Measurements from ENCODE around the gene SIX1.

The SIX1 gene

DNA sequence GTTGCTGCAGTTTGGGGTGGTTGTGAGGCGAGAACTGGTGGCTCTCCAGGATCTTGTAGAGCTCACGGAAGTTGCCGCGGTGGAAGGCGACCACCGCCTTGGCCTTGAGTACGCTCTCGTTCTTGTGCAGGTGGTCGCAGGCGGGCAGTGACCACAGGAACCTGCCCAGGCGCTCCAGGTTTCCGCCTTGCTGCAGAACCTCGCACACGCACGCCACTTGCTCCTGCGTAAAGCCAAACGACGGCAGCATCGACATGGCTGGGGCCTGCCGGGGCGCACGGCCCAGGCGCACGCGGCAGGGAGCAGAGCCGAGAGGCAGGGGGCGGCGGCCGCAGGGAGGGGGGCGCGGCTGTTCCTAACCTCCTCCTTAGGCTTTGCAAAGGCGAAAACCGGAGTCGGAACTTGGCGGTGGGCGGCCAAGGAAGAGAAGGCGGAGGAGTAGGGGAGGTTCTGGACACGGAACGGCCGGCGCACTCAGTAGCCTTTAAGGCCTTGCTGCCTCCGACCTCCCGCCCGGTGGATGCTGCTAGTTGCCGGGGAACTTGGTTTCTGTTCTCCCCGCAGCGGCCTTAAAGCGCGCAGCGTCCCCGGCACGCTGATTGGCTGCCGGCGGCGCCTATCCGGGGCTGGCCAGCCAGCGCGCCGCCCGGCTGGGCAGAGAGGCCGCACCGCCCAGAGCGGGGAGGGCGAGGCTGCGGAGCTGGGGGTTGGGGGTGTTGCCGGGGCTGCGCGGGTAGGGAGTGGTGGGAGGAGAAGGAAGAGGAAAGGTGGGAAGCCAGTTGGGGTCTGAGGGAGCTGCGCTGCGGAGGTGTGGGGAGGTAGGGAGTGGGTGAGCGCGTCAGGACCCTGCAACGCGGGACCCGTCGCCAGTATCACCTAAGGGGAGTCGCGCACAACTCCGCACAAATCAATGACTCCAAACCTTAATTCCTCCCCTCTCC, at the start of gene SIX1:
TSS of gene SIX1 (minus strand) at position 544 of the 941 bp plus-strand sequence. CDS start at position 256, 288 bp downstream.
- peak; percentile 50 for DNase-seq

DNA sequence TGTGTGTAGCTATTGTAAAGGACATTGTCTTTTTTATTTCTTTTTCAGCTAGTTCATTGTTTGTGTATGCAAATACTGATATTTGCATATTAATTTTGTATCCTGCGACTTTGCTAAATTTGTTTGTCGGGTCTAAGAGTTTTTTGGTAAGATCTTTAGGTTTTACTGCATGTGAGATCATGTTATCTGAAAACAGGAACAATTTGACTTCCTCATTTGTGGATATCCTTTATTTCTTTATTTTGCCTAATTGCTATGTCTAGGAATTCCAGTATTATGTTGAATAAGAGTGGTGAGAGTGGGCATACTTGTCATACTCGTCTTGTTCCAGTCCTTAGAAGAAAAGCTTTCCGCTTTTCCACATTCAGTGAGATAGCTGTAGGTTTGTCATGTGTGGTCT, 46.0 kb upstream of the SIX1 start:
- no peak for DNase-seq

DNA sequence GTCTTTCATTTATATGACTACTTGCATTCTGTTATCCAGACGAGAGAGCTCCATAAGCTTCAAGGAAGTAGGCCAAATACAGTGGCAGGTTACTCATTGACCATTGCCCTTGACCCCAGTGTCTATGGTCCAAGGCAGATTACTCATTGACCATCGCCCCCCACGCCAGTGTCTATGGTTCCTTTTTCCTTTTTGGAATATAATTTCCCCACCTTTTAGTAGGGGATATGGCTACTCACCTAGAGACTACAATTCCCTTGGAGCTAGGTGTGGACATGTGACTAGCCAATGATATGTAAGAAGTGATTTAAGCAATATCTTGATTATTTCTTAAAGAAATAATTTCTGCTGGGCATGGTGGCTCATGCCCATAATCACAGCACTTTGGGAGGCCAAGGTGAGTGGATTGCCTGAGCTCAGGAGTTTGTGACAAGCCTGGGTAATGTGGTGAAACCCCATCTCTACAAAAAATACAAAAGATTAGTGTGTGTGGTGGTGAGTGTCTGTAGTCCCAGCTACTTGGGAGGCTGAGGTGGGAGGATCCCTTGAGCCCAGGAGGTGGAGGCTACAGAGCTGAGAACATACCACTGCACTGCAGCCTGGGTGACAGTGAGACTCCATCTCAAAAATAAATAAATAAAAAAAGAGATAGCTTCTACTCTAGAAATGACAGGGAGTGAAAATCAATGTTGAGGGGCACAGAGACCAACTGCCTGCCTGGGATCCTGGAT, 42.3 kb upstream of the SIX1 start:
- DNase-seq = no peak

DNA sequence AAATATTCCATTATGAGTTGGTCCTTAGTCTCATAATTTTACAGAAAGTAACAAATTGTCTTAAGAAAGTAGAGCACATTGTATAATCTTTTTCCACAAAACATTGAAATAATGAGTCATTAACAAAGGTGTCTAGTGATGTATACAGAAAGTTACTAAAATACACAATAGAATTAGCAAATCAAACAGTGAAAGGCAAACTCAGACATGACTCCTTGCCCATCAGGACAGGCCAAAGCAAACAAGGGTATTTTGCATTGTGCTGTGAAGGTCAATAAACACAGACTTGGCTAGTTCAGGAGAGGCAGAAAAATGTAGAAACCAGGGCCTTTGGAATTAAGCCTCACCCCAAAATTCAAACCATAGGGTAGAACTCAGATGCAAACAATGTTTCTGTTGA, 37.6 kb upstream of the SIX1 start:
- no peak for DNase-seq

DNA sequence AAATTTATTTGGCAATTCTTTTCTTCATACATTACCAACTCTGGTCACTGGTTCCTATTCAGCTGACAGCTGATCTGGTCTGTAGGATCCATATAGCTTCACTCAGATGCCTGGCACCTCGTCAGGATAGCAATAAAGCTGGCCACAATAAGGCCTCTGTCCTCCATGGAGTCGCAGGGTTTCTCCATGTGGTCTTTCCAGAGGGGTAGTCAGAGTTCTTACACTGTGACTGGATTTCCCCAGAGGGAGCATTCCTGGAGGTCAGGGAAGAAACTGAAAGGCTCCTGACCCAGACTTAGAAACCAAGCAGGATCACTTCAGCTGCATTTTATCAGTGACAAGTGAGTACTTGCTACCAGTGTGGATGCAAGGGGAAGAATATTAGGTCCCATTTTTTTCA, 34.9 kb upstream of the SIX1 start:
- DNase-seq = no peak

DNA sequence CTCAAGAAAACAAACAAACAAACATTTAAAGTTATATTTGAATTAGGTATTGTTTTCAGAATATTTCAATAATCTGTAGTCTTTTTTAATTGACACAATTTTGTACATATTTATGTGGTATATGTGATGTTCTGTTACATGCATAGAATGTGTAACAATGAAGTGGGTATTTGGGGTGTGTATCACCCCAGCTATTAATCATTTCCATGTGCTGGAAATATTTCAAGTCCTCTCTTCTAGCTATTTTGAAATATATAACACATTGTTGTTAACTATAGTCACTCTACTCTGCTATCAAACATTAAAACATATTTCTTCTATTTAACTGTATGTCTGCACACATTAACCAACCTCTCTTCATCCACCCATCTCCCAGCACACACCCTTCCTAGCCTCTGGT, 32.0 kb upstream of the SIX1 start:
- no peak for DNase-seq

DNA sequence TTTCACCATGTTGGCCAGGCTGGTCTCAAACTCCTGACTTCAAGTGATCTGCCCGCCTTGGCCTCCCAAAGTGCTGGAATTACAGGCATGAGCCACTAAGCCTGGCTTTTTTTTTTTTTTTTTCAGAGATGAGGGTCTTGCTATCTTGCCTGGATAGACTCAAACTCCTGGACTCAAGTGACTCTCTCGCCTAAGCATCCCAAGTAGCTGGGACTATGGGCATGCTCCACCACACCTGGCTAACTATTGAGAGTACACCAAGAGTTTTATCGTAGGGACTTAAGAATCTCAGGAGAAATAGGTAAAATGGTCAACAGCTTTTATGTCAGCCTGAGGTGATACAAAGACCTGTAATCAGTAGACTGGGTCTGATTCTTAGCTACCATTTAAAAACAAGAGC, 31.2 kb upstream of the SIX1 start:
- no peak for DNase-seq

DNA sequence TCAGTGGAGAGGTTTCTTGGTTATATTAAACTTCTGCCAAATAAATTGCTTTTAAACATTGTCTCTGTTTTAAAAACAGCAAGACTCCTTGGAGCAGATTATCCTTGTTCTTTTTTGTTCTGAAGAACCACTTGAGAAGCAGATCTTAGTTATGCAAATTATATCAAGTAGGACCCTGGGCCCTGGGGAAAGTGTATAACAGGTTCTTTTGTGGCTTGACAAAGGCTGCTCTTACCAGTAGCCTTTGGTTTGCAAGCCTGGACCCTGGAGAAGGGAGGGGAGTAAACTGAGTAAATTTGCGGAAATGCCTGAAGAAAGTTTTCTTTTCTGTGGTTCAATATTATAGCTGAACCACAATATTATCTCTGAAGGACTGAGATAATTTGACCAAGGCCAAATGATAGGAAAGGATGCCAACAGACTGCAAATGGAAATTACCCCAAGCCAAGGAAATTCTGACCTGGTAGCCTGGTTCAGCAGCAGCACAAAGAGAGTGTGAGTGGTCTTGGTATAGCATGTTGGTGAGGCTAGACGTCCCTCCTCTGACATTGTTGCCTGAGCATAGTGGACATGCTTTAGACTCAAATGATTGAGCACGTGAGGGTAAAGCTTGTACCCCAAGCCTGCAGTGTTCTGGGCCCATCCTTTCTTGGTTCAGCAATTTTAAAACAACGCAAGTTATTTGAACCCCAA, 30.4 kb upstream of the SIX1 start:
- DNase-seq = no peak

DNA sequence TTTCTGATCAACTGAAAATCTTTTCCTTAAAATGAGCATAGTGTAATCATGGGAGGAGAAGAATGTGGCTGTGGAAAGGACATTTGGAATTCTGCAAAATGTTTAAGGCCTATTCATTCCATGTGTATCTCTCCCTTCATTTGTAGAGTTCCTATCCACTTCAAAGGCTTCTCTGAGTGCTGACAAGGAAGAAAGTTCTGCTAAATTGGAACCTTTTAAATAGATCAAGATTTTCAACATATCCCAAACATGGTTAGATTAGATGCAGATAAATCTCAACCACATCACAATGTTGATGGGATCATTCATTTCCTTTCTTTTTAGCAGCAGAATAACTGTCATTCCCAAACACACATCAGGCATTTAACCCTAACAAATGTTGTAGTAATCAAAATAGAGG, 28.4 kb upstream of the SIX1 start:
- DNase-seq = no peak

DNA sequence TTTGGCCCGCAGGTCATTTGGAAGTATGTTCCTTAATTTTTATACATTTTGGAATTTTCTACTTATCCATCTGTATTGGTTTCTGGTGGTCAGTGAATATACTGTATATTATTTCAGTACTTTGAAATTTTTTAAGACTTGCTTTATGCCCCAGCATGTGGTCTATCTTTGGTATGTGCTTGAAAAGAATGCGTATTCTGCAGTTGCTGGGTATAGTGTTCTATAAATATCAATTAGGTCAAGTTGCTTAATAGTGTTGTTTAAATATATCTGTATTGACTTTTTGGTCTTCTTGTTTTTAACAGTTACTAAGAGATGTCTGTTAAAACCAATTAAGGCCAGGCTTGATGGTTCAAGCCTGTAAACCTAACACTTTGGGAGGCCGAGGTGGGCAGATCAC, 21.7 kb upstream of the SIX1 start:
- DNase-seq = no peak

DNA sequence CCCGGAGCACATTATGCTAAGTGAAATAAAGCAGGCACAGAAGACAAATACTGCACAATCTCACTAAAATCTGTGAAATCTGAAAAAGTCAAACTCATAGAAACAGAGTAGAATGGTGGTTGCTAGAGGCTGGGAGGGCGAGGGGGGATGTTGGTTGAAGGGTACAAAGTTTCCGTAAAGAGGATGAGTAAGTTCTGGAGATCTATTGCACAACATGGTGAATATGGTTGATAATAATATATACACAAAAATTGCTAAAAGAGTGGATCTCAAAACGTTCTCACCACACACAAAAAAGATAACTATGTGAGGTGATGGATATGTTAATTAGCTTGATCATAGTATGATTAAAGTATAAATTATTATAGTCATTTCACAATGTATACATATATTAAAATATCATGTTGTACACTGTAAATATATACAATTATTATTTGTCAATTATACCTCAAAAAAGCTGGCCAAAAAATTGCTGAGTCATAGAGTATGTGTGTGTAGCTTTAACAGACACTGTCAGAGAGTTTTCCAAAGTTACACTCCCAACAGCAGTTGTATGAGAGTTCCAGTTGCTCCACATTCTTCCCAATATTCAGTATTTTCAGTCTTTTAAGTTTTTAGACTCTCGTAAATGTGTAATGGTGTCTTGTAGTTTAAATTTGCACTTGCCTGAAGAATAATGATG, 19.3 kb upstream of the SIX1 start:
- DNase-seq = no peak

DNA sequence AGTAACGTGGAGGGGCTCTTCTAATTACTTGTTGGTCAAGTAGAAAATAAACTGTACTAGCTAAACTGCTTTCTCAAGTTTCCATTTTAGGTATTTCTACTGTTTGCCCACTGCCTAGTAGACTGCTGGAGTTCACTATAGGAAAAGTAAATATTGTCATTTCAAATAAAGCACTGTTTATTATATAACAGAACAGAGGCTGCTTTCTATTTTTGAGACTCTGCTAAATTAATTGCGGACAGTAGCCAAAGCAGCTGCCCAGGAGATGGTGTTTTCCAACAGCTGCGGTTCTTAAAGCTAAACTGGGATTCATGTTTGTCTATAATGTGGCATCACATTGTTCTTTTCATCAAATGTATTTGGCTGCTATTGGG, 15.9 kb upstream of the SIX1 start:
- no peak for DNase-seq

DNA sequence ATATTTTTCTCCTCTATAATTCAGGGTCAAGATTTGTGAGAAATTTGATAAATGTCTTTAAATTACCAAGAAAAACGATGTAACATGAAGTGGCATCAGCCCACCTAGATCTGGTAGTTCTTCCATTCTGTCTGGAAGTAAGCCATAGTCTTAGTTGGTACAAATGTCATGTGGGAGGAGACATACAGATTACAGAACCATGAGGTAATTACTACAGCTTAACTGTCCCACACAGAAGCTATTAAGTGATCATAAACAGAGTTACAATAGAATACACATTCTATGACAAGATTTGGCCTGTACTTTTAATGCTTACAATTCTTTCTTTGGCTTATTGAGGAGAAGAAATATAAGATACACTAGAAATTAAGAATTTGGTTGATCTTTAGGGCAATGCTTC, 13.7 kb upstream of the SIX1 start:
- no peak for DNase-seq

DNA sequence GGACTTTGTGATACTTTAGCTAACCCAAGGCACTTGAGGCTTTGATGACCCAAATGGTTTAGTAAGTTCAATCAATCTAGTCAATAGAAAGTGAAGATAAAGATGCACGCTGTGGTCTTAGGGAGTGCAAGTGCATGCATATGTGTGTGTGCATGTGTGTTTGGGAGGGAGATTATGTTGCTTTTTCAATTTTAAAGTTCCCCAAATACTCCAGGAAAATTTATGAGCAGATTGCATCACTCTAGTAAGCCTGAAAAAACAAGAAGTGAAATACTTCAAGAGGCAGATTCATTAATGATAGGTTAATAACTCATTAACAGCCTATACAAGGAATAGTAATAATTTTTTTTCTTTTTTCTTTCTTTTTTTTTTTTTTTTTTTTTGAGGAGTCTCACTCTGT, 12.4 kb upstream of the SIX1 start:
- DNase-seq = no peak

DNA sequence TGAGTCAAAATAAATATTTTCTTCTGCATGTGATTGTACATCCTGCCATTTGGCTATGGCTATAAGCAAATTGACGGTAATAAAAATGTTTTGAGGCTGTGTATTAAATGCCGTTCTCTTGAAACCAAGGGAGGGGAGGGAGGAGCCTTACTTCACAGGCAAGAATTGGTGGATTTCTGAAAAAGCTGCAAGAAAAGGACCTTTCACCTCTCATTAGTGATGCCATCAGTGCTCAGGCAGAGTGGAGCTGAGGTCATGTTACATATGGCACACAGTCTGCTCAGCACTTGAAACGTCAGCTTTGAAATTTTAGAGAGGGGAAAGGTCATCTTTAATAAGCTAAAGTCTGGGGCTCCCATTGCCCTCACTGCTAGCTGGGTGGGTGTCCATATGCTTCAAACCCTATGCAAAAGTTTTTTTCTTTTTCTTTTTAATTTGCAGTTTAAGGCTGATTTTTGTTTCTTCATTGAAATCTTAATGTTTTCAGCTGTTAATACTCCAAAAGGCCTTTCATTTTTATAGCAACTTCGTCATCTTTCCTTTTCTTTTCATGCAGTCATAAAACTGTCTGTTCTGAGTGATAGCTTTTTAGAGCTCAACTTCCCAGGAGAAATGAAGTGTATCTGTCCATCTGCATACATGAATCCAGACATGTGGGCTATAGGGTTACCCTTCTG, 9.8 kb upstream of the SIX1 start:
- DNase-seq = no peak

DNA sequence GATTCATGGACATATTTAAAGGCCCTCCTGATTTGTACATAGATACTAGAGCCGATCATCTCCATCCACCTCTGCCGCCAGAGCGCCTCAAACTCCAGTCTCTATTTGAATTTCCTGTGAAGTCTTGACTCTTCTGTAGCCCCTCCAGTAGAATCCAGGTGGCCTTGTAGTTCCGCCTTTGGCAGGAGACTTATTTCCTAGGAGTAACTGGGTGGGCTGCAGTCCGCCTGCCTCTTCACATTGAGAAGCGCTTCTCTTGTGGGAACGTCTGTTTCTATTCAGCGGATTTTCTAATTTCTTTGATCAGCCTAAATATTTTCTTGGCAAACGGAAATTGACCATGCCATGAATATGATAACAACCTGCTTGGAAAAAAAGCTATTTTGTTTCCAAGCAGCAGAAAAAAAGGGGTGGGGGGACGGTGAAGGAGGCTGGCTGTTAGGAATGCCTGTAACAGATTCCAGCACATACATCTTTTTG, 9.0 kb upstream of the SIX1 start:
- no peak for DNase-seq

DNA sequence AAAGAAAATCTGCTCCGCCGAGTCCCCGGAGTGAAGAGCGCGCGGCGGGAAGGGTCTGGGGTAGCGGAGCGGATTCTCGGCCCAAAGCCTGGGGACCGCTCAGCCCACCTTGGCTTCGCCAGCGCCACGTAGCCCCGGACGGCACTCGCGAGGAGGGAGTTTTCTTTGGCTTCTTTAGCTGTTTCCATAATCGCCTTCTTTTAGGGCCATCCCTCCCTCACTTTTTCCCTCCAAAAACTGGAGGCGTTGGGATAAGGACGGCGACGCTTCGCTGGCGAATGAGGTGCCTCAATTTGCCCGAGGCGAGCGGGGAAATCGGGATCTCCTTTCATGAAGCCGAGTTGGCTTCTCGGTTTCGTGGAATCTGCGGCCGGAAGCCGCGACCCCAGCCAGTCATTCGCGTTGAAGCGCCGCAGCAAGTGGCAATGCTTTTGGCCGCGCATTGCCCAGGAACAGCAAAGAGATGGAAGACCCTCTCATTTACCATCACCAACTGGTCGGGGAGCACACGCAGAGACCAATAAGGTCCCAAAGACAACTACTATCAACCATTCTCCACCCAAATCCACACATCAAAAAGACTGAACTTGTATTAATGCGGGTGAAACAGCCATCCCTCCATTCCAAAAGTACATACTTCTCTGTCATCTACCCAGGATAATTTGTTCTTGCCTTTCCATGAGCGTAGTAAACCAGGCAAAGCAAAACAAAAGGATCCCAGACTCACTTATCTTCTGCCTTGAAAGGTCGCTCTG, 8.4 kb upstream of the SIX1 start:
- peak; percentile 30 for DNase-seq

DNA sequence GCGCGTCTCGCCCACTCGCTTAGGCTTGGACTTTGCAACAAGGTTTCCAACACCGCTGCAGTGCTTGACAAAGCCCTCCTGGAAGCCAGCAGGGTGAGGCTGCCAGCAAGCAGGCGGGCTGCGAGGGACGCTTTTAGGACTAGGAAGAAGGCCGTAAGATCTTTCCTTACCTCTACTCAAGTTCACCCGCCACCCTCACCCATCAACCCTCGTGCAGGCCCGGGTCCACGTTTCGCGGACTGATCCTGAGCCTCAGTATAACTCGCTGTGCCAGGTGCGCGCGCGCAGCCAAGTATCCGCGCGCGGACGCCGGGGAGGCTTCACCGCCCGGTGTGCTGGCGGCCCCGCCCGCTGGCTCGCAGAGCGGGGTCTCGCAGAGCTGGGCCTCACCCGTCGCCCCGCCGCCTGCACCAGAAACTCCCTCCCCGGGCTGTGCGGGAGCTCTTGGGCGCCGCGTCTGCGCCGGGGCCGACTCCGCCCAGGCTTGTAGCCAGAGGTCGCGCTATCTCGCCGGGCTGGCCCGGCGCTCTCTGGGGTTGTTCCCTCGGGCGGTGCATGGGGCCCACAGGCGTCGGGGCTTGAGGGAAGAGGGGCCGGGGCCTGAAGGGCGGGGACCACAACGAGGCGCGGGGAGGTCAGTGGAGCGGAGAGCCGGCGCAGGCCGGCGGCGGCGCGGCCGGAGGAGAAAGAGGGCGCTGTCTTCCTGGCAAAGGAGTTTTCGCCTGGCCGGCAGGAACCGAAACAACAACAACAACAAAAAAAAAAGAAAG, 7.6 kb upstream of the SIX1 start:
- DNase-seq = no peak

DNA sequence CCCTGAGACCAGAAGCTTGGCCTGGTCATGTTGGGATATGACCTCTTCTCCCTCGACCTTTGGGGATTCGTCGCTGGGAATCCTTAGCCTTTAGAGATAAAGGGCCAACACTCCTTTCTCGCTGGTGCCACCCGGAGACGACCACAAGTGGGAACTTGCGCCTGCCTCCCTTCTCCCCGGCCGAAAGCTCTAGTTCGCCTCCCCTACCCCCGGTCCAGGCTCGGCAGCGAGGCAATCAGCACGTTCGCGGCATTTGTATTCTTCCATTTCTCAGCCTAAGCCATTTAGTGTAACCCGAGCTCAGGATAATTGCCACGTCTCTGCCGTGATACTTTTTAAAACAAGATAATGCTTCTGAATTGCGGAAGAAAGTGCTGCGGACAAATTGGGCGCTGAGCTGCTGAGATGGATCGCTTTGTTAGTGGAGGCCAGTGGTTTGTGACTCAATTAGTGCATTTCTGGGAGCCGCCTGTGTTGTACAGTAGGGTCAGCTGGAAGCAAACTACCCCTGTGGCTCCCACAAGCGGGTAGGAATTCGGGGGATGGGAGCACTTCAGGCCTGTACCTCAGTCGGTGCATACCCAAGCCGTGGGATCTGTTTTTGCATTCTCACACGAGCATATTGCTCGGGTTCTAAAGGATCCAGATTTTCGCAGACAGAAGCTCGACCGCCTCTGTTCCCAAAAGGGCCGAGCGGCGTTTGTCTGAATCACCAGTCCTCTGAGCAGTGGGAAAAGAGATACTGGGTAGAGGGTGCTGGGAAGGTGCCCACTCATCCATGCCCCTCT, 6.8 kb upstream of the SIX1 start:
- DNase-seq = no peak
